Glutamatergic neuron (in vitro differentiated cells): ENCODE measurements around the gene NHERF1. TPM values are rescaled to one million over a fixed set of nuclear protein-coding genes. Genes with fewer than 3 reads are reported as not detected.
A peak's percentile ranks its signal among the peaks of the same experiment; 100 is the strongest.

ENCODE experiments used
- DNase-seq: peaks from one replicate; pipeline ENCODE4 v3.0.0; 2022
- H3K27ac Mint-ChIP-seq: one replicate; pipeline ENCODE4 v1.8.0; 2020; ENCODE audit warnings: mild to moderate bottlenecking, mixed read lengths, inconsistent platforms; ENCODE audit not compliant: unreplicated experiment
- H3K27me3 Mint-ChIP-seq: one replicate; pipeline ENCODE4 v1.8.0; 2020; ENCODE audit warnings: mild to moderate bottlenecking, moderate library complexity, mixed read lengths, inconsistent platforms; ENCODE audit not compliant: unreplicated experiment
- H3K36me3 Mint-ChIP-seq: one replicate; pipeline ENCODE4 v1.8.0; 2020; ENCODE audit warnings: mild to moderate bottlenecking, mixed read lengths, inconsistent platforms; ENCODE audit not compliant: unreplicated experiment
- H3K4me1 Mint-ChIP-seq: one replicate; pipeline ENCODE4 v1.8.0; 2020; ENCODE audit warnings: mild to moderate bottlenecking, low read depth, mixed read lengths, inconsistent platforms; ENCODE audit not compliant: unreplicated experiment
- H3K4me3 Mint-ChIP-seq: one replicate; pipeline ENCODE4 v1.8.0; 2020; ENCODE audit warnings: mild to moderate bottlenecking, mixed read lengths, inconsistent platforms; ENCODE audit not compliant: unreplicated experiment
- H3K9me3 Mint-ChIP-seq: one replicate; pipeline ENCODE4 v1.8.0; 2020; ENCODE audit warnings: mild to moderate bottlenecking, moderate library complexity, mixed read lengths, inconsistent platforms; ENCODE audit not compliant: unreplicated experiment
- microRNA-seq: library from miRNA; unstranded; fragments of <30 nt; microRNA quantifications from one replicate; pipeline ENCODE4, GENCODE V29; 2020; ENCODE audit not compliant: unreplicated experiment
- total RNA-seq: library from RNA; stranded (reverse); fragmentation: NEBNext Ultra II Directional; extraction: Animal tissue kit (Norgen Biotek cat#: 25700); gene quantifications from one replicate; pipeline ENCODE4 v1.2.1, GENCODE V29; 2021; ENCODE audit not compliant: unreplicated experiment
- TF ChIP-seq, protein P1 (sequence below): fragments of 200-600 bp; sonication (generic); IDR thresholded peaks from one replicate; pipeline ENCODE4 v1.5.0; 2021; ENCODE audit not compliant: partially characterized antibody, unreplicated experiment

Gene NHERF1
- total RNA-seq, 1 donor from 2014 or later = 26.9 TPM

DNA sequence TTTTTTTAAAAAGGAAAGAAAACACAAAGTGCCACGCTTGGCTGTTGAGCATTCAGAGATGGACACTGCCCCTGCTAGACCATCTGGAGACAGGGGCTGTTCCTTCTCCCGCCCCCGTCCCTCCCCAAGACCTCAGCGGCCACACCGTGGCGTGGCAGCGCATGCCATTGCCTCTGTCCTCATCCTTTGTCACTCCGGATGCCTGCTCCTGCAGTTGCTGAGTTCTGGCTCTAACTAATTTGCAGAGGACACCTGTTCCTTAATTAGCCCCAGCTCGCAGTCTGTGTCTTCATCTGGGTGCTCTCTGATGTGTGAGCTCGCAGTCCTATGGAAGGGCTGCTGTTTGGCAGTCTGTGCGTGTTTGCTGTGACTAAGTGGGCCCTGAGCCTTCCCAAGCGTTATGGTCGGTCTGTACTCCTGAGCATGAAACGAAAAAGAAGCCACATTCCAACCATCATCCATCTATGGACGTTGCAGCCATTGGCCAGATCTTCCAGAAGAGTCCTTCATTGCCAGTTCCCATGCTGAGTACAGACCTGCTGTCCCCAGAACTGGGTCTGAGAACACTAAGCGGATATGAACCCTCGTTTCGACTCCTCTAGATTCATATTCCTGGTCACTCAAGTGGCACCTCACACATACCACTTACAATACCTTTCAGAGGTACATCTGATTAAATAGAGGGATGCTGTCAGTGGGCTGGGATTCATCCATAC, 68.6 kb downstream of the NHERF1 start:
- Mint-ChIP-seq H3K27me3 (peaks cover 6% of the 10 kb centered on the region), H3K27ac (peak overlapping the region; percentile 31), H3K36me3 (no peaks in the 10 kb centered on the region), H3K4me3 (no peak overlapping the region), H3K9me3 (peaks cover 9% of the 10 kb centered on the region), H3K4me1 (peaks cover 38% of the 10 kb centered on the region)
- TF ChIP-seq, protein P1, sequence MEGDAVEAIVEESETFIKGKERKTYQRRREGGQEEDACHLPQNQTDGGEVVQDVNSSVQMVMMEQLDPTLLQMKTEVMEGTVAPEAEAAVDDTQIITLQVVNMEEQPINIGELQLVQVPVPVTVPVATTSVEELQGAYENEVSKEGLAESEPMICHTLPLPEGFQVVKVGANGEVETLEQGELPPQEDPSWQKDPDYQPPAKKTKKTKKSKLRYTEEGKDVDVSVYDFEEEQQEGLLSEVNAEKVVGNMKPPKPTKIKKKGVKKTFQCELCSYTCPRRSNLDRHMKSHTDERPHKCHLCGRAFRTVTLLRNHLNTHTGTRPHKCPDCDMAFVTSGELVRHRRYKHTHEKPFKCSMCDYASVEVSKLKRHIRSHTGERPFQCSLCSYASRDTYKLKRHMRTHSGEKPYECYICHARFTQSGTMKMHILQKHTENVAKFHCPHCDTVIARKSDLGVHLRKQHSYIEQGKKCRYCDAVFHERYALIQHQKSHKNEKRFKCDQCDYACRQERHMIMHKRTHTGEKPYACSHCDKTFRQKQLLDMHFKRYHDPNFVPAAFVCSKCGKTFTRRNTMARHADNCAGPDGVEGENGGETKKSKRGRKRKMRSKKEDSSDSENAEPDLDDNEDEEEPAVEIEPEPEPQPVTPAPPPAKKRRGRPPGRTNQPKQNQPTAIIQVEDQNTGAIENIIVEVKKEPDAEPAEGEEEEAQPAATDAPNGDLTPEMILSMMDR = no peak
- no peak for DNase-seq

DNA sequence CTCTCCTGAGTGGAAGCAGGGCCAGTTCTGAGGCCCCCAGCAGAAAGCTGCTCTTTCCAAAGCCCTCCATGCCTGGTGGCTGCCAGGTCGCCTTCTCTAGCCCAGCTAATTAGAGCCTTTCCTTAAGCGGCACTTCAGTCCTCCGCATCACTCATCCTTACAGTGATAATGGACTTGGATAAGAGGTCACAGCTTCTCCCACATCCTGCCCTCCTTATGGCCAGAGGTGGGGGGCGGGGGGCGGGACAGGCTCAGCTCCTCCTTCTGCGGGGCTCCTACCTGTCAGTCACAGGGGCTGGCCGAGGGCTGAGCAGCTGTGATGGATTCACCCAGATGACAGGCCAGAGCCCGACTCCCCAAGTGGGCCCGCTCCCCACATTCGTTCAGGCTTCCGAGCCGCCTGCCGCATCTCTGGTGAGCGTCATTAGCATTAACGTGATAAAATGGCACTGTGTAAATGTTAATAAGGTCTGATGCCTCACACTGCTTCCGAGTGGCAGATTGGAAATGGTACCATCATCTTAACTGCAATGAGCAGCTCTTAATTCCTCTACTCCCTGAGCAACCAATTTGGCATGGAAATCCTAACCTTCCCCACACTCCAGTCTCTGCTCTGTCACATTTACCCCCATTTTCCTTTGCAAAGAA, 70.0 kb downstream of the NHERF1 start:
- peaks cover 40% of the 10 kb centered on the region for H3K4me1 Mint-ChIP-seq
- H3K27ac Mint-ChIP-seq = peak overlapping the region; percentile 71

More for the DNA sequence above, 70.0 kb downstream of the NHERF1 start:
- TF ChIP-seq, protein P1 = no peak
- peaks cover 6% of the 10 kb centered on the region for H3K27me3 Mint-ChIP-seq
- H3K4me3 Mint-ChIP-seq = peak overlapping the region; percentile 52
- no peaks in the 10 kb centered on the region for H3K36me3 Mint-ChIP-seq
- DNase-seq = no peak
- peaks cover 9% of the 10 kb centered on the region for H3K9me3 Mint-ChIP-seq

Small RNAs within 50 kb of the gene (microRNA-seq; reads per million reads assigned to microRNA genes)
- 688 reads per million, percentile 87 among the genes with 10 or more reads in this experiment for gene MIR3615

Other genes starting within 250 kb of the NHERF1 start
- not detected for gene CD300LB, start 217.2 kb upstream of the NHERF1 start, total RNA-seq
- not detected for gene CD300C, start 202.5 kb upstream of the NHERF1 start, total RNA-seq
- not detected for gene CD300H, start 181.1 kb upstream of the NHERF1 start, total RNA-seq
- not detected for gene CD300LD, start 156.3 kb upstream of the NHERF1 start, total RNA-seq
- not detected for gene CD300E, start 124.9 kb upstream of the NHERF1 start, total RNA-seq
- gene CD300LF, start 35.7 kb upstream of the NHERF1 start, total RNA-seq = not detected
- gene RAB37, start 11.4 kb upstream of the NHERF1 start, total RNA-seq = 2.1 TPM
- gene NAT9, start 27.7 kb downstream of the NHERF1 start, total RNA-seq = 67.8 TPM
- 0.12 TPM for gene GRIN2C, start 111.3 kb downstream of the NHERF1 start, total RNA-seq
- gene FDXR, start 124.4 kb downstream of the NHERF1 start, total RNA-seq = 12.1 TPM
- gene FADS6, start 145.0 kb downstream of the NHERF1 start, total RNA-seq = not detected
- gene USH1G, start 174.6 kb downstream of the NHERF1 start, total RNA-seq = 0.12 TPM
- not detected for gene OTOP2, start 175.6 kb downstream of the NHERF1 start, total RNA-seq
- not detected for gene OTOP3, start 187.3 kb downstream of the NHERF1 start, total RNA-seq
- 106 TPM for gene HID1, start 224.1 kb downstream of the NHERF1 start, total RNA-seq
- 59.4 TPM for gene CDR2L, start 239.0 kb downstream of the NHERF1 start, total RNA-seq